ENCODE results near the gene PNCK. TPM values are rescaled to one million over a fixed set of nuclear protein-coding genes. Genes with fewer than 3 reads are reported as not detected.

PNCK gene
- total and polyA plus RNA-seq, 12 donors, result 2.0 to 15.6 (median 5.7) TPM

GRCh38 chrX:153665726-153666306, 7.8 kb downstream of the PNCK start:
- ATAC-seq, result no peak
- TF ChIP-seq CTCF (IDR thresholded peaks at IDR 0.05), result no peak
- intact Hi-C loops (cut with DNase I), result loop anchor here (2.0 to 10.0 kb wide), 11 partner anchors 51 to 721 kb away; no protein-coding TSS in a partner anchor
- H3K9me3 ChIP-seq, result peaks cover 0 to 4% (median 0%) of the 10 kb centered on the region in 11 donors
- DNase-seq, result no peak
- no peak overlapping the region for H3K27ac ChIP-seq
- H3K4me3 ChIP-seq, result no peak overlapping the region
- H3K27me3 ChIP-seq, result peaks cover 0 to 57% (median 13%) of the 10 kb centered on the region in 7 donors
- H3K4me1 ChIP-seq, result no peaks in the 10 kb centered on the region
- H3K36me3 ChIP-seq, result no peaks in the 10 kb centered on the region
- WGBS, 2 donors, result 68 to 72% methylated on average over 9 of the region's 9 CpGs

DNA sequence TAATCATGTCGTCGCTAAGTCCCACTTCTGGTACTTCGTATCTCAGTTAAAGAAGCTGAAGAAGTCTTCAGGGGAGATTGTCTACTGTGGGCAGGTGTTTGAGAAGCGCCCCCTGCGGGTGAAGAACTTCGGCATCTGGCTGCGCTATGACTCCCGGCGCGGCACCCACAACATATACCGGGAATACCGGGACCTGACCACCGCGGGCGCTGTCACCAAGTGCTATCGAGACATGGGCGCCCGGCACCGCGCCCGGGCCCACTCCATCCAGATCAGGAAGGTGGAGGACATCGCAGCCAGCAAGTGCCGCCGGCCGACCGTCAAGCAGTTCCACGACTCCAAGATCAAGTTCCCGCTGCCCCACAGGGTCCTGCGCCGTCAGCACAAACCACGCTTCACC, 11.3 kb downstream of the PNCK start:
- H3K27me3 ChIP-seq, result peaks cover 0 to 73% (median 13%) of the 10 kb centered on the region in 7 donors
- no peaks in the 10 kb centered on the region for H3K36me3 ChIP-seq
- ATAC-seq (peak in 1 of 8 donors; percentile 37), DNase-seq (peak; percentile 16 to 37)
- H3K9me3 ChIP-seq, result peaks cover 0 to 10% (median 0%) of the 10 kb centered on the region in 11 donors
- WGBS, 2 donors, result 4 to 7% methylated on average over 31 of the region's 31 CpGs
- peak overlapping the region in 1 of 10 donors; percentile 6 for H3K4me3 ChIP-seq
- TF ChIP-seq CTCF (IDR thresholded peaks at IDR 0.05), result peak in 8 of 9 donors; percentile 10 to 55 (median 46)
- no peak overlapping the region for H3K27ac ChIP-seq
- no peaks in the 10 kb centered on the region for H3K4me1 ChIP-seq
- intact Hi-C loops (cut with DNase I), result loop anchor here in 6 of 10 donors (5.0 to 10.0 kb wide), 6 partner anchors 47 to 717 kb away; no protein-coding TSS in a partner anchor

DNA sequence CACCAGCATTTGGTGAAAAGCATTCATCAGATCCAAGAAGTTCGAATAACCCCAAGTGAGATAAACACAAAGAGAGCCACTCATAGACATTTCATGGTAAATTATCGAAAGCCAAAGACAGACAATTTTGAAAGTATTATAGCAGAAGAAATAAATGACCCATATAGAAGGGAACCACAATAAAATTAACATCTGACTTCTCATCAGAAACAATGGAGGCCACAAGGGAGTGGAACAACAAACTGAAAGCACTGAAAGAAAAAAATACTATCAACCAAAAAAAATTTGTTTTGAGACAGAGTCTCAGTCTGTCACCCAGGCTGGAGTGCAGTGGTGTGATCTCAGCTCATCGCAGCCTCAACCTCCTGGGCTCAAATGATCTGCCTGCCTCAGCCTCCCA, 14.3 kb downstream of the PNCK start:
- H3K36me3 ChIP-seq, result no peaks in the 10 kb centered on the region
- peaks cover 0 to 68% (median 13%) of the 10 kb centered on the region in 7 donors for H3K27me3 ChIP-seq
- H3K4me1 ChIP-seq, result no peaks in the 10 kb centered on the region
- H3K27ac ChIP-seq, result no peak overlapping the region
- peaks cover 0 to 10% (median 0%) of the 10 kb centered on the region in 11 donors for H3K9me3 ChIP-seq
- no peak for ATAC-seq
- H3K4me3 ChIP-seq, result no peak overlapping the region
- TF ChIP-seq CTCF (IDR thresholded peaks at IDR 0.05), result no peak
- no peak for DNase-seq
- 87 to 96% methylated on average over 2 to 3 of the region's 3 CpGs for WGBS, 2 donors
- intact Hi-C loops (cut with DNase I), result loop anchor here in 2 of 10 donors (10.0 kb wide), 2 partner anchors 54 to 1186 kb away; no protein-coding TSS in a partner anchor

- no peak for TF ChIP-seq CTCF (IDR thresholded peaks at IDR 0.05)
- no peak overlapping the region for H3K27ac ChIP-seq
- intact Hi-C loops (cut with DNase I), result loop anchor here in 2 of 10 donors (10.0 kb wide), 2 partner anchors 52 to 1188 kb away; no protein-coding TSS in a partner anchor
- peaks cover 0 to 22% (median 0%) of the 10 kb centered on the region in 11 donors for H3K9me3 ChIP-seq
- no peak for DNase-seq
- no peak overlapping the region for H3K4me3 ChIP-seq
- peaks cover 0 to 48% (median 3%) of the 10 kb centered on the region in 7 donors for H3K27me3 ChIP-seq
- H3K36me3 ChIP-seq, result no peaks in the 10 kb centered on the region
- no peak for ATAC-seq
- no peaks in the 10 kb centered on the region for H3K4me1 ChIP-seq
- WGBS, 2 donors, result 92% methylated on average over 9 of the region's 9 CpGs
Measured at GRCh38 chrX:153657161-153657560, 16.5 kb downstream of the PNCK start.

Data from heart right ventricle (tissue), 16 donors.